Astrocyte (in vitro differentiated cells and primary cell): ENCODE data around the gene CALD1. TPM values are rescaled to one million over a fixed set of nuclear protein-coding genes. Genes with fewer than 3 reads are reported as not detected.
"Not testable (repeated sequence)": the region's sequence is repeated elsewhere in the genome, so short reads cannot be mapped to it uniquely, and the experiment has no call there.

Source experiments
- DNase-seq: peaks from one replicate; pipeline ENCODE4 v3.0.0-alpha.2; 2010; ENCODE audit warnings: low read depth
- FAIRE-seq: peaks from 2 replicates; lab custom pipeline; 2011; peaks lifted over from hg19 to GRCh38; lab: Jason Lieb, UNC
- H2AFZ ChIP-seq: 2 replicates; pipeline ENCODE4 v1.6.0; 2012; ENCODE audit warnings: low read depth, low read length, inconsistent platforms
- H3K27ac ChIP-seq: 2 replicates; pipeline ENCODE4 v1.5.1; 2011; ENCODE audit warnings: low read depth, low read length, inconsistent platforms
- H3K27me3 ChIP-seq: 2 replicates; pipeline ENCODE4 v1.6.0; 2011; ENCODE audit warnings: low read length, inconsistent platforms; ENCODE audit not compliant: insufficient read depth
- H3K36me3 ChIP-seq: 2 replicates; pipeline ENCODE4 v1.5.1; 2011; ENCODE audit warnings: low read length, inconsistent platforms; ENCODE audit not compliant: insufficient read depth
- H3K4me1 ChIP-seq: 2 replicates; pipeline ENCODE4 v1.5.1; 2011; ENCODE audit warnings: low read length, inconsistent platforms; ENCODE audit not compliant: insufficient read depth
- H3K4me2 ChIP-seq: 2 replicates; pipeline ENCODE4 v1.6.0; 2012; ENCODE audit warnings: low read length, inconsistent platforms
- H3K4me3 ChIP-seq: 2 replicates; pipeline ENCODE4 v1.5.1; 2011; ENCODE audit warnings: low read depth, mild to moderate bottlenecking, low read length, inconsistent platforms; ENCODE audit not compliant: insufficient read depth
- H3K79me2 ChIP-seq: 2 replicates; pipeline ENCODE4 v1.6.0; 2012; ENCODE audit warnings: mild to moderate bottlenecking, low read length, inconsistent platforms; ENCODE audit not compliant: insufficient read depth
- H3K9ac ChIP-seq: 2 replicates; pipeline ENCODE4 v1.6.0; 2012; ENCODE audit warnings: mild to moderate bottlenecking, low read length, inconsistent platforms
- H3K9me3 ChIP-seq: 2 replicates; pipeline ENCODE4 v1.5.1; 2012; ENCODE audit warnings: low read depth, mild to moderate bottlenecking, low read length, inconsistent platforms; ENCODE audit not compliant: insufficient read depth
- H4K20me1 ChIP-seq: 2 replicates; pipeline ENCODE4 v1.6.0; 2012; ENCODE audit warnings: low read length, inconsistent platforms; ENCODE audit not compliant: insufficient read depth
- H3K27ac Mint-ChIP-seq: one replicate; pipeline ENCODE4 v1.8.0; 2021; ENCODE audit warnings: mild to moderate bottlenecking, mixed read lengths; ENCODE audit not compliant: unreplicated experiment
- H3K27me3 Mint-ChIP-seq: one replicate; pipeline ENCODE4 v1.8.0; 2021; ENCODE audit warnings: low read depth, mixed read lengths; ENCODE audit not compliant: unreplicated experiment
- H3K36me3 Mint-ChIP-seq: one replicate; pipeline ENCODE4 v1.8.0; 2021; ENCODE audit warnings: low read depth, mixed read lengths; ENCODE audit not compliant: unreplicated experiment
- H3K4me1 Mint-ChIP-seq: one replicate; pipeline ENCODE4 v1.8.0; 2021; ENCODE audit warnings: low read depth, mixed read lengths; ENCODE audit not compliant: unreplicated experiment
- H3K4me3 Mint-ChIP-seq: one replicate; pipeline ENCODE4 v1.8.0; 2021; ENCODE audit warnings: mild to moderate bottlenecking, moderate library complexity, mixed read lengths; ENCODE audit not compliant: unreplicated experiment
- H3K9me3 Mint-ChIP-seq: one replicate; pipeline ENCODE4 v1.8.0; 2021; ENCODE audit warnings: mild to moderate bottlenecking, mixed read lengths; ENCODE audit not compliant: unreplicated experiment
- EZH2 ChIP-seq: IDR thresholded peaks from 2 replicates; pipeline ENCODE4 v1.6.1; 2012; ENCODE audit warnings: mild to moderate bottlenecking, low read length, inconsistent platforms; ENCODE audit not compliant: insufficient read depth
- total RNA-seq: library from RNA; stranded (reverse); gene quantifications from 2 replicates; pipeline ENCODE4 v1.2.1, GENCODE V29; 2021
- TF ChIP-seq, protein P1 (sequence below): IDR thresholded peaks from 2 replicates; pipeline ENCODE4 v1.5.1; 2011; ENCODE audit warnings: low read depth, mild to moderate bottlenecking, inconsistent platforms, low read length, moderate library complexity; ENCODE audit not compliant: insufficient read depth

The CALD1 gene
- total RNA-seq, 1 donor from 2014 or later: 1,872 TPM

DNA sequence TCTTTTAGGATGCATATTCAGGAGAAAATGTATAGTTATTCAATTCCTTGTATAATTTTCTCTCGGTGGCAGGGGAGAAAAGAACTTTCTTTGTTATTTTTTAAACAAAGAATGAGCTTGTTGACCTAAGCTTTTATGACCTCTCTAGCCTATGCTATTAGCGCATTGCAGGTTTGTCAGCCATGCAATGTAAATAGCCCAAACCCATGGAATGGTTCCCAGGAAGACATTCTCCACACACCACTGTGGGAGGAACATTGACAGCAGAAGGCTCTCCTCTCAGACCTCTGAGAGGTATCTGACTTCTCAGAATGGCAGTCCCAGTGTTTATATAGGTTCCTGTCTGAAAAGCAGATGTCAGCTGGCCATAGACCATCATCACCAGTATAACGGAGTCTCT lies 187.3 kb downstream of the CALD1 start:
- Histone ChIP-seq H2AFZ (no peak overlapping the region), H3K9ac (no peak overlapping the region), H3K27me3 (no peaks in the 10 kb centered on the region), H3K4me2 (no peak overlapping the region), H3K36me3 (peaks cover 76% of the 10 kb centered on the region), H3K4me3 (no peak overlapping the region), H3K79me2 (no peaks in the 10 kb centered on the region), H3K9me3 (no peaks in the 10 kb centered on the region), H3K27ac (no peak overlapping the region), H4K20me1 (peaks cover 28% of the 10 kb centered on the region), H3K4me1 (no peaks in the 10 kb centered on the region)
- DNase-seq (no peak), FAIRE-seq (no peak)
- Mint-ChIP-seq H3K27me3 (no peaks in the 10 kb centered on the region), H3K4me1 (peaks cover 10% of the 10 kb centered on the region), H3K27ac (peak overlapping the region; percentile 36), H3K36me3 (peaks cover 17% of the 10 kb centered on the region), H3K9me3 (no peaks in the 10 kb centered on the region), H3K4me3 (no peak overlapping the region)
- no peak for TF ChIP-seq EZH2
- TF ChIP-seq, protein P1, sequence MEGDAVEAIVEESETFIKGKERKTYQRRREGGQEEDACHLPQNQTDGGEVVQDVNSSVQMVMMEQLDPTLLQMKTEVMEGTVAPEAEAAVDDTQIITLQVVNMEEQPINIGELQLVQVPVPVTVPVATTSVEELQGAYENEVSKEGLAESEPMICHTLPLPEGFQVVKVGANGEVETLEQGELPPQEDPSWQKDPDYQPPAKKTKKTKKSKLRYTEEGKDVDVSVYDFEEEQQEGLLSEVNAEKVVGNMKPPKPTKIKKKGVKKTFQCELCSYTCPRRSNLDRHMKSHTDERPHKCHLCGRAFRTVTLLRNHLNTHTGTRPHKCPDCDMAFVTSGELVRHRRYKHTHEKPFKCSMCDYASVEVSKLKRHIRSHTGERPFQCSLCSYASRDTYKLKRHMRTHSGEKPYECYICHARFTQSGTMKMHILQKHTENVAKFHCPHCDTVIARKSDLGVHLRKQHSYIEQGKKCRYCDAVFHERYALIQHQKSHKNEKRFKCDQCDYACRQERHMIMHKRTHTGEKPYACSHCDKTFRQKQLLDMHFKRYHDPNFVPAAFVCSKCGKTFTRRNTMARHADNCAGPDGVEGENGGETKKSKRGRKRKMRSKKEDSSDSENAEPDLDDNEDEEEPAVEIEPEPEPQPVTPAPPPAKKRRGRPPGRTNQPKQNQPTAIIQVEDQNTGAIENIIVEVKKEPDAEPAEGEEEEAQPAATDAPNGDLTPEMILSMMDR: no peak

DNA sequence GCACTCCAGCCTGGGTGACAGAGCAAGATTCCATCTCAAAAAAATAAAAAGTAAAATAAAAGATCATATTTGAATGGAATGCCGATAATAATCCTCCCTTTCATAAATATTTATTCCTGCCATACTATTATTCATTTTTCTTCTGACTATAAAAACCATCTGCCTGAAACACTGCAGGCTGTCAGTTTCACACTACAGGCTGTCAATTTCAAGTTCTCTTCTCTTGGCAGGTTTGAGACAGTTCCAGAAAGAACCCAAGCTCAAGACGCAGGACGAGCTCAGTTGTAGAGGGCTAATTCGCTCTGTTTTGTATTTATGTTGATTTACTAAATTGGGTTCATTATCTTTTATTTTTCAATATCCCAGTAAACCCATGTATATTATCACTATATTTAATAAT lies 188.7 kb downstream of the CALD1 start:
- H3K4me1 ChIP-seq: no peaks in the 10 kb centered on the region
- H2AFZ ChIP-seq: no peak overlapping the region
- no peak overlapping the region for H3K4me2 ChIP-seq
- FAIRE-seq: no peak
- no peak overlapping the region for H3K4me3 ChIP-seq
- H3K36me3 ChIP-seq: peaks cover 66% of the 10 kb centered on the region
- DNase-seq: no peak
- H3K27ac ChIP-seq: no peak overlapping the region
- Mint-ChIP-seq H3K27me3 (no peaks in the 10 kb centered on the region), H3K4me3 (no peak overlapping the region), H3K27ac (peak overlapping the region; percentile 77), H3K9me3 (no peaks in the 10 kb centered on the region), H3K4me1 (peaks cover 8% of the 10 kb centered on the region), H3K36me3 (peaks cover 19% of the 10 kb centered on the region)
- H4K20me1 ChIP-seq: peaks cover 27% of the 10 kb centered on the region
- TF ChIP-seq, protein P1: no peak
- TF ChIP-seq EZH2: no peak
- no peaks in the 10 kb centered on the region for H3K9me3 ChIP-seq
- no peaks in the 10 kb centered on the region for H3K79me2 ChIP-seq
- no peaks in the 10 kb centered on the region for H3K27me3 ChIP-seq
- no peak overlapping the region for H3K9ac ChIP-seq

DNA sequence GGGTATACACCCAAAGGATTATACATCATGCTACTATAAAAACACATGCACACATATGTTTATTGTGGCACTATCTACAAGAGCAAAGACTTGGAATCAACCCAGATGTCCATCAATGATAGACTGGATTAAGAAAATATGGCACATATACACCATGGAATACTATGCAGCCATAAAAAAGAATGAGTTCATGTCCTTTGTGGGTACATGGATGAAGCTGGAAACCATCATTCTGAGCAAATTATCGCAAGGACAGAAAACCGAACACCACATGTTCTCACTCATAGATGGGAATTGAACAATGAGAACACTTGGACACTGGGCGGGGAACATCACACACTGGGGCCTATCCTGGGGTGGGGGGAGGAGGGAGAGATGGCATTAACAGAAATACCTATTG lies 202.2 kb downstream of the CALD1 start:
- H3K79me2 ChIP-seq, H3K27ac Mint-ChIP-seq, H3K27ac ChIP-seq, H4K20me1 ChIP-seq, H3K9ac ChIP-seq, H3K9me3 ChIP-seq, H3K36me3 ChIP-seq, H3K27me3 Mint-ChIP-seq, H3K4me3 ChIP-seq, H3K27me3 ChIP-seq, H3K4me1 Mint-ChIP-seq, FAIRE-seq, H3K4me3 Mint-ChIP-seq, H2AFZ ChIP-seq, H3K4me1 ChIP-seq, DNase-seq, H3K36me3 Mint-ChIP-seq, H3K4me2 ChIP-seq: not testable (repeated sequence)
- peaks cover 14% of the 10 kb centered on the region for H3K9me3 Mint-ChIP-seq
